Endothelial cell of umbilical vein (primary cell): ENCODE data around the gene METTL9.

Experiments
- POLR2A ChIP-seq: IDR thresholded peaks from 2 replicates; pipeline ENCODE4 v1.6.1; 2012; ENCODE audit warnings: low read depth, mild to moderate bottlenecking, control low read depth, low read length
- TF ChIP-seq, protein P1 (sequence below), 2 donors: IDR thresholded peaks; 1 replicate in 1 of 2; 2 replicates in 1 of 2; pipeline ENCODE4 v1.5.1; 2011; ENCODE audit warnings: low read length in 2 of 2, mild to moderate bottlenecking in 2 of 2, moderate library complexity in 2 of 2, control low read depth in 1 of 2, inconsistent platforms in 1 of 2, low read depth in 1 of 2; ENCODE audit not compliant: insufficient read depth in 1 of 2; ENCODE audit errors: extremely low read depth in 1 of 2

GRCh38 chr16:21644674-21645073 lies 45.3 kb downstream of the METTL9 start:
- TF ChIP-seq POLR2A = no peak
- TF ChIP-seq, protein P1, sequence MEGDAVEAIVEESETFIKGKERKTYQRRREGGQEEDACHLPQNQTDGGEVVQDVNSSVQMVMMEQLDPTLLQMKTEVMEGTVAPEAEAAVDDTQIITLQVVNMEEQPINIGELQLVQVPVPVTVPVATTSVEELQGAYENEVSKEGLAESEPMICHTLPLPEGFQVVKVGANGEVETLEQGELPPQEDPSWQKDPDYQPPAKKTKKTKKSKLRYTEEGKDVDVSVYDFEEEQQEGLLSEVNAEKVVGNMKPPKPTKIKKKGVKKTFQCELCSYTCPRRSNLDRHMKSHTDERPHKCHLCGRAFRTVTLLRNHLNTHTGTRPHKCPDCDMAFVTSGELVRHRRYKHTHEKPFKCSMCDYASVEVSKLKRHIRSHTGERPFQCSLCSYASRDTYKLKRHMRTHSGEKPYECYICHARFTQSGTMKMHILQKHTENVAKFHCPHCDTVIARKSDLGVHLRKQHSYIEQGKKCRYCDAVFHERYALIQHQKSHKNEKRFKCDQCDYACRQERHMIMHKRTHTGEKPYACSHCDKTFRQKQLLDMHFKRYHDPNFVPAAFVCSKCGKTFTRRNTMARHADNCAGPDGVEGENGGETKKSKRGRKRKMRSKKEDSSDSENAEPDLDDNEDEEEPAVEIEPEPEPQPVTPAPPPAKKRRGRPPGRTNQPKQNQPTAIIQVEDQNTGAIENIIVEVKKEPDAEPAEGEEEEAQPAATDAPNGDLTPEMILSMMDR (IDR thresholded peaks at IDR 0.05; ENCODE audit: extremely low read depth in 1 of 2, insufficient read depth in 1 of 2, low read depth in 1 of 2, low read length in 2 of 2) = no peak
